Fibroblast of the aortic adventitia (primary cell): ENCODE results near the gene TNRC18. TPM values are rescaled to one million over a fixed set of nuclear protein-coding genes. Genes with fewer than 3 reads are reported as not detected.

Source experiments
- DNase-seq: peaks from one replicate; pipeline ENCODE4 v3.0.0-alpha.2; 2010; ENCODE audit warnings: low read depth
- H3K4me3 ChIP-seq: 2 replicates; pipeline ENCODE4 v1.5.1; 2011; ENCODE audit warnings: low read depth, mild to moderate bottlenecking, control low read depth, low read length, moderate library complexity
- total RNA-seq: library from RNA; depleted of rRNA; stranded (reverse); fragments of >200 nt; gene quantifications from 2 replicates; pipeline ENCODE4 v1.2.3, GENCODE V29; 2012; ENCODE audit warnings: low replicate concordance
- TF ChIP-seq, protein P1 (sequence below): IDR thresholded peaks from 2 replicates; pipeline ENCODE4 v1.5.1; 2011; ENCODE audit warnings: mild to moderate bottlenecking, low read length, control low read depth, inconsistent platforms; ENCODE audit not compliant: insufficient read depth

The TNRC18 gene
- total RNA-seq, 1 donor = 57.8 TPM

DNA sequence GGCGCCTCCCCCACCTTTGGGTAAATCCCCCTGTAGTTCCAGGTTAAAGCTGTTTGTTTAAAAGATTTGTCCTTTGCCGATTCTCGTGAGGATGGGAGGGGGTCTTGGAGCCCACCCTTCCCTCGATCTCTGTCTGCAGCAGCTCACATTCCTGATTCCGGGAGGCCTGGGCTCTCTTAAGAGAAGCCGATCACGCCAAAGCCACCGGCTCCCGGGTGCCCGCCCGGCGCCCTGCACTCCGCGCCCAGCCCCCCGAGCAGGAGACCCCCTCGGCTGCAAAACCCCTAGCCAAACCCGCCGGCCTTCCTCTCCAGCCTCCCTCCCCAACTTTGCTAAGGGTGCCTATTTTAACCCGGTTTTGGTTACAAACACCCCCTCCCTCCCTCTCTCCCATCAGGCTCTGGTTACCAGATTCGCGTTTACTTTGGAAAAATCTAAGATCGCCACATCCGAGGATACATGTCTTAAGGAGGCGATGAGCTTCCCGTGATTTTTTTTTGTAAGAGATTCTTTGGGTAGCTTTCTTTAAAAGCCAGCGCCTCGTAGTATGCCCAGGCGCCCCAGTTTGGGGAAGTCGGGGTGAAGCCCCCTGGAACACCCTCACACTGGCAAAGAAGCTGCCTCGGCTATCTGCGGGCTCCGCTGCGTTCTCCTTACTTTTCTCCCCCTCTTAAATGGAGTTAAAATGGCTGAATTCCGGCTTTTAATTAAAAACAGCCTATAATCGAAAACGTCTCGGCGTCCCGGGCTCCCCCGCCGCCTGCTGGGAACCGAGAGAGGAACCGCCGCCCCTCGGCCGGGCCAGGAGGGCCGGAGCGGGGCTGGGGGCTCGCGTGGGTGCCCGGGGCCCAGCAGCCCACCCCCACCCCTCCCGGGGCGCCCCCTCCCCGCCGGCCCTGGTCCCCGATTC, 983 bp downstream of the TNRC18 start:
- TF ChIP-seq, protein P1, sequence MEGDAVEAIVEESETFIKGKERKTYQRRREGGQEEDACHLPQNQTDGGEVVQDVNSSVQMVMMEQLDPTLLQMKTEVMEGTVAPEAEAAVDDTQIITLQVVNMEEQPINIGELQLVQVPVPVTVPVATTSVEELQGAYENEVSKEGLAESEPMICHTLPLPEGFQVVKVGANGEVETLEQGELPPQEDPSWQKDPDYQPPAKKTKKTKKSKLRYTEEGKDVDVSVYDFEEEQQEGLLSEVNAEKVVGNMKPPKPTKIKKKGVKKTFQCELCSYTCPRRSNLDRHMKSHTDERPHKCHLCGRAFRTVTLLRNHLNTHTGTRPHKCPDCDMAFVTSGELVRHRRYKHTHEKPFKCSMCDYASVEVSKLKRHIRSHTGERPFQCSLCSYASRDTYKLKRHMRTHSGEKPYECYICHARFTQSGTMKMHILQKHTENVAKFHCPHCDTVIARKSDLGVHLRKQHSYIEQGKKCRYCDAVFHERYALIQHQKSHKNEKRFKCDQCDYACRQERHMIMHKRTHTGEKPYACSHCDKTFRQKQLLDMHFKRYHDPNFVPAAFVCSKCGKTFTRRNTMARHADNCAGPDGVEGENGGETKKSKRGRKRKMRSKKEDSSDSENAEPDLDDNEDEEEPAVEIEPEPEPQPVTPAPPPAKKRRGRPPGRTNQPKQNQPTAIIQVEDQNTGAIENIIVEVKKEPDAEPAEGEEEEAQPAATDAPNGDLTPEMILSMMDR = peak; percentile 27
- DNase-seq = peak; percentile 51
- peak overlapping the region; percentile 81 for H3K4me3 ChIP-seq

DNA sequence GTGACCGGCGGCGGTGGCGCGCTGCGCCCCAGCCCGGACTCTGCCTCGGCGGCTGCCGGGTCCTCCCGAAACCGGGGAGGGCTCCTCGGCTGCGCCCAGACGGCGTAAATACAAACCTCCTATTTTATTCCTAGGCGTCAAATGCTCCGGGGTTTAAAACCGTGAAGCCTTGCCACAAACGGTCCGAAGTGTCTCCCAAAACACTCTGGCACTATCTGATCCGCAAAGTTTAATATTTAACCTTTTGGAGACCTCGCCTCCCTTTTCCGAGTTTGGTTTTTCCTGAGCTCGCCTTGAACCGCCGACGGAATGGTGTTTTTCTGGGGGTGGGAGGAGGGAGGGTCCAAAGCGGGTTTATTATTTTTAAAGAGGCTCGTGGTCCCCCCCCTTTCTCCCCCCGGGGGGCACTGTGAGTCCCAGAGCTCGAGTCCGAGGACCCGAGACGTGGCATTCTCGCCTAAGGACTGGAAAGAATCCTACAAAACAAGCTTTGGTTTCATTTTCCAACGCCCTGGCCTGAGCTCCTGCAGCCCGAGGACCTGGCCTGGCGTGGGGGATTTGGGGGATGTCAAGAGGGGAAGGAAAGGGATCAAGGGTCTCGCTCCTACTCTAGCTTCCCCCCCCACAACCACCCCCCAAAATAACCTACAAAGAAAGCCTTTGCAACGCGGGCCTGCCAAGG, 1.8 kb downstream of the TNRC18 start:
- peak; percentile 79 for DNase-seq
- TF ChIP-seq, protein P1 = no peak

DNA sequence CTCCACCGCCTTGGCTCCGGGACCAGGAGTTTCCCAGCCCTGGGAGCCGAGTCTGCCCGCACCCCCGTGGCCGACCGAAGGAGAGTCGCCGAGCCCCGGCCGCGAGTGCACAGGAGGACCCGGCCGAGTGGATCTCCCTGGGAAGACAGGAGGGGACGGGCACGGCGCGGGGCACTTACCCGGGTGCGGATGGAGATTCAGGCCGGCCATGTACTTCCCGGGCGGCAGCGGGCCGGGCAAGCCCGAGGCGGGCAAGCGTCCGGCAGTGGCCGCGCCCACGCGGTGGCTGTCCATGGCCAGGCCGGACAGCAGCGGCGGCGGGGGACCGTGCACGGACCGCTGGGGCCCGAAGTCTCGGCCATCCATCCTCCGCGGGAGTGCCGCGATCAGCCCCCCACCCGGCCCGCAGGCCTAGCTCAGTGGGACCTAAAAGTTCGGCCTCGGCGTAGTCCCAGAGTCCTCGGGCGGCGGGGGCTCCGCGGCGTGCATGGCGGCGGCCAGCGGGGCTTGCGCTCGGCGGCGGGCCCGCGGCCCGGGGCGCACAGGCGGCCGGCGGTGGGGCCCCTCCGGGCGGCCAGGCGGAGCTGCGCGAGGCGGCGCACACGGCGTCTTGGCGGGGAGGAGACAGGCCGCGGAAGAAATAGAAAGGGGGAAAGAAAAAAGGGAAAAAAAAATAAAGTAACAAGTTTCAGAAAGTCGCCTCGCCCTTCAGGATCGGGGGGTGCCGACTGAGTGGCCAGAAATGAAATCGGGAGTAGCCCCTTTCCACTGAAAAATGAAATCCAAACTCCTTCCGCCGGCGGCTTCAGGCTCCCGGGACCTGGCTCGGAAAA, 2.5 kb downstream of the TNRC18 start:
- TF ChIP-seq, protein P1 = no peak

More for the DNA sequence above, 1.8 kb downstream of the TNRC18 start:
- H3K4me3 ChIP-seq = peak overlapping the region; percentile 81

GRCh38 chr7:5420067-5420880, 3.4 kb downstream of the TNRC18 start:
- H3K4me3 ChIP-seq = peak overlapping the region; percentile 81
- TF ChIP-seq, protein P1 = no peak
- no peak for DNase-seq

More for the DNA sequence above, 2.5 kb downstream of the TNRC18 start:
- DNase-seq = no peak
- peak overlapping the region; percentile 81 for H3K4me3 ChIP-seq

DNA sequence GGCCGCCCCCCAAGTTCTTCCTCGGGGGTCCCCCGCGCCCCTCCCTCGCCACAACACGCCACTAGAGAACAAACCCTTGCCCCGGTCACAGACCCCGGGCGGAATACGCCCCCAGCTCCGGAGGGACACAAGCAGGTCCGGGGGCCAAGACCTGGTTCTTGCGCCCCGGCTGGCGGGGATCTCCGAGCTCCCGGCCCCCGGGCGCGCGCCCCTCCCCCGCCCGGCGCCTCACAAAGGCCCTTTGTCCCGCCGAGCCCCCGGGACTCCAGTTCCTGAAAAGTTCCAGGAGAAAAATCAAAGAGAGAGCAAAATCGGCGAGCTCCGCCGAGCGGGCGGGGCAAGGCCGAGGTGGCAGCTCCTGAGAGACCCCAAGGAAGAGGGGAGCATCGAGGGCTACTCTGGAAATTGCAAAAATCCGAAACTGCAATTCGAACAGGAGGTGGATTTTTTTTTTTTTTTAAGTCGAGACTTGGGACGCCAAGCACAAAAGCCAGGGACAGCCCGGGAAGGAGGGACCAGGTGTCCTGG, 4.0 kb downstream of the TNRC18 start:
- DNase-seq = no peak
- TF ChIP-seq, protein P1 = no peak
- H3K4me3 ChIP-seq = peak overlapping the region; percentile 81
